A673 (cell line): Measurements from ENCODE around the gene PNKD.

Experiments used
- CTCF ChIP-seq: fragments of 300-800, 200-600 bp; sonication (generic); conservative IDR thresholded peaks from 2 replicates; pipeline ENCODE4 v1.5.1; 2017; ENCODE audit warnings: low read depth, mild to moderate bottlenecking, antibody characterized with exemption, low read length, moderate library complexity, mixed read lengths
- EZH2 ChIP-seq: fragments of 200-600 bp; sonication (generic); IDR thresholded peaks from 2 replicates; pipeline ENCODE4 v1.6.1; 2017; ENCODE audit warnings: borderline replicate concordance, low read depth, mild to moderate bottlenecking, mixed read lengths, antibody characterized with exemption, low read length; ENCODE audit not compliant: poor library complexity, severe bottlenecking

- no peak for TF ChIP-seq CTCF
- TF ChIP-seq EZH2, result no peak
Observed at GRCh38 chr2:218360453-218360852, 90.1 kb downstream of the PNKD start.
